IPS-18a (cell line): Measurements from ENCODE around the gene ZBTB20.

Experiments used
- H3K27ac ChIP-seq: one replicate; pipeline ENCODE4 v1.5.1; 2013; ENCODE audit warnings: low read length
- H3K27me3 ChIP-seq: one replicate; pipeline ENCODE4 v1.6.1; 2013; ENCODE audit warnings: mild to moderate bottlenecking, low read length; ENCODE audit not compliant: control insufficient read depth, insufficient read depth
- H3K36me3 ChIP-seq: one replicate; pipeline ENCODE4 v1.6.1; 2013; ENCODE audit warnings: low read depth, low read length; ENCODE audit not compliant: control insufficient read depth
- H3K4me1 ChIP-seq: one replicate; pipeline ENCODE4 v1.6.1; 2013; ENCODE audit warnings: low read depth, low read length; ENCODE audit not compliant: control insufficient read depth
- H3K4me3 ChIP-seq: one replicate; pipeline ENCODE4 v1.5.1; 2013; ENCODE audit warnings: low read length
- H3K9ac ChIP-seq: one replicate; pipeline ENCODE4 v1.6.1; 2013; ENCODE audit warnings: mild to moderate bottlenecking, low read length, moderate library complexity
- H3K9me3 ChIP-seq: one replicate; pipeline ENCODE4 v1.6.1; 2013; ENCODE audit warnings: low read depth, low read length; ENCODE audit not compliant: control insufficient read depth

ZBTB20 gene

DNA sequence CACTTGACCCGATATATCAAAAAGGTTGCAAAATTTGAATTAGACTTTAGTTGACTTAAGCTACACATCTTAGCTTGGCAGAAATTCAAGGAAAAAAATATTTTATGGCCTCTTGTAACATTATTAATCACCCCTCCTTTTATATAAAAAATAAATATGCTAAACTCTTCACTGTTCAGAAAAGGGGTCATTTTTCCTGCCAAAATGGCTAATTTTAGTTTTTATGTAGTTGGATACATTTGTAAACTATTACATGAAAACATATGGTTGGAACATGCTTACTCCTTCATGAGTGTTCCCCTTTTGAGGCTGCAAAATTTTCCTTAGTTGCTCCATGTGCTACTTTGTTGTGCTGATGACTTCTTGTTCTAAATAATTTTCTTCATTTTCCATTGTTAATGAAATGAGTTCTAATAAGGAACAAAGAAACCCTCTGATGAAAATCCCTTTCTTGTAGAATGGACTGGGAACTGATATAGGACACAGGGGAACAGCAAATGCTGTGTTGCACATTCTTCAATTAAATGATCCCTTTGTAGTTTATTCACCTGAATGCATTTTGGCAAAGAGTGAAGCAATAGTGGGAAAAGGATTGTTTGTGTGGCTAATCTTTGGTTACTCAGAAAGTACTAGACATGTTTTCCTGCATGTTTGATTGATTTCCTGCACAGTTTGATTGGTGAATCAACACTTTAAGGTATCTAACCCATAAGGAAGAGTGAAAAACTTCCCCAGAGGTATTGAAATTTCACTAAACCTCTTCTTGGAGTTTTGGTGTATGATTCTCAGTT is 503.9 kb downstream of the ZBTB20 start:
- no peaks in the 10 kb centered on the region for H3K27me3 ChIP-seq
- H3K4me3 ChIP-seq, result no peak overlapping the region
- no peaks in the 10 kb centered on the region for H3K36me3 ChIP-seq
- H3K9me3 ChIP-seq, result no peaks in the 10 kb centered on the region
- H3K27ac ChIP-seq, result no peak overlapping the region
- H3K9ac ChIP-seq, result no peak overlapping the region
- H3K4me1 ChIP-seq, result peaks cover 3% of the 10 kb centered on the region

DNA sequence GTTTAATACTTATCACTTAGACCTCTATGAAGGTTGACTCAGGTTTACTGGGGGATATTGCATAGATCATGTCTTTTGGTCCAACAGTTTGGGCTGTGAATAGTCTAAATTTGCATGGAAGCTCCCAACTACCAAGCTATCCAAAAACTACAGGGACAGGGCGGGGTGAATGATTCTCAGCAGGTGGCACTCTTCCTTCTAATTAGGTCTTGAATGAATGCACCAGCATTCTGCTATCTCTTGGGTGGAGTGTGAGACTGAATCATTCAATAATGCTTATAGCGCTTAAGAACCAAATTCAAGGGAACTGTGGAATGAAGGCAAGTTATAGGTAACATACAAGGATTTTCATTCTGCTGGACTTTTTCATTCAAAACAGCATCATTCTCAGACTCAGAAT is 507.0 kb downstream of the ZBTB20 start:
- Histone ChIP-seq H3K36me3 (no peaks in the 10 kb centered on the region), H3K27ac (no peak overlapping the region), H3K27me3 (no peaks in the 10 kb centered on the region), H3K4me3 (no peak overlapping the region), H3K9me3 (no peaks in the 10 kb centered on the region), H3K4me1 (peaks cover 3% of the 10 kb centered on the region), H3K9ac (no peak overlapping the region)

DNA sequence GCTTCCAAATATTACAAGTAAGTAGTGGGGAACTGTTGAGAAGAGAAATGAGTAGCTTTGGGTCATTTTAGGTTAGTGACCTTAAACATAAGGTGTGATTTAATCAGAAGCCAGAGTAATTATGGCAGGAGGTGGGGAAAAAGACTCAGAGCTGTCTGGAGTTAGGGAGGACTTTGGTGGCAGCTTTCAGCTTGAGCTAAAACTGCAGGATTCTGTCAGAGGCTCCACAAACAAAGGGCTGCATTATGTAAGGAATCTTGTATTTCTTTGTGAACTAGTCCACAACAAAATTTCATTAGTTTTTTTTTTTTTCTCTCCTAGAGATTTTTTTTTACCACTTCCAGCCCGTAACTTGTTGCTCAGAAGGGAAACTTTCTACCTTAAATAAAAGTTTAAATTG is 507.9 kb downstream of the ZBTB20 start:
- peaks cover 3% of the 10 kb centered on the region for H3K4me1 ChIP-seq
- no peak overlapping the region for H3K27ac ChIP-seq
- H3K9ac ChIP-seq, result no peak overlapping the region
- H3K36me3 ChIP-seq, result no peaks in the 10 kb centered on the region
- H3K9me3 ChIP-seq, result no peaks in the 10 kb centered on the region
- no peak overlapping the region for H3K4me3 ChIP-seq
- no peaks in the 10 kb centered on the region for H3K27me3 ChIP-seq

DNA sequence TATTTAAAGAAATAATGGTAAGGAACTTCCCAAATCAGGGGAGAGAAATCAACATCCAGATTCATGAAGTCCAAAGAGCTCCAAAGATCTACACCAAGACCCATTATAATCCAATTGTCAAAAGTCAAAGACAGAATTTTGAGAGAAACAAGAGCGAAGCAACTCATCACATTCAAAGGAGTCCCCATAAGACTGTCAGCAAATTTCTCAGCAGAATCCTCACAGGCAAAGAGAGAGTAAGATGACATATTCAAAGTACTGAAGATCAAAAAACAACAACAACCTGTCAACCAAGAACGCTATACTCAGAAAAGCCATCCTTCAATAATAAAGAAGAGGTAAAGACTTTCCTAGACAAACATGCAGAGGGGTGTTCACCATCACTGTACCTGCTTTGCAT is 511.2 kb downstream of the ZBTB20 start:
- Histone ChIP-seq H3K4me1 (no peaks in the 10 kb centered on the region), H3K27me3 (no peaks in the 10 kb centered on the region), H3K27ac (no peak overlapping the region), H3K9ac (no peak overlapping the region), H3K4me3 (no peak overlapping the region), H3K36me3 (no peaks in the 10 kb centered on the region), H3K9me3 (no peaks in the 10 kb centered on the region)

DNA sequence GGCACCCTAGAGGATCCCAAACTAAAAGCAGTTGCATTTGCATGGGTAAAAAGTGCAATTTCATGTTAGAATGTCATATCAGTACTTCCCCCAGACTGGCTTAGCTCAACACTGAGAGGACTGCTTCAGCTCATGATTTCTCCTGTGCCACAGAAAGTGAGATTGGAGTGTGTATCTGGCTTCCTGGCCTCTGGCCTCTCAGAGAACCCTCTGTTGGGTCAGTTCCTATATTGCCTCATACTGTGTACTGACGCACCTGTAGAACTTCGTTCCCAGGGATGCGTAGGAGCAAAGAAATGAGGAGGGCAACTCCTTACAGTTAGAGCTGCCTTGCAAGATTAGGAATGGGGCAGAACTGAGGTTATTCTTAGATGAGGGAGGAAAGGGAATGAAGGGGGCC is 512.5 kb downstream of the ZBTB20 start:
- H3K9ac ChIP-seq, result no peak overlapping the region
- no peaks in the 10 kb centered on the region for H3K27me3 ChIP-seq
- no peaks in the 10 kb centered on the region for H3K4me1 ChIP-seq
- no peaks in the 10 kb centered on the region for H3K9me3 ChIP-seq
- no peaks in the 10 kb centered on the region for H3K36me3 ChIP-seq
- H3K27ac ChIP-seq, result no peak overlapping the region
- no peak overlapping the region for H3K4me3 ChIP-seq

DNA sequence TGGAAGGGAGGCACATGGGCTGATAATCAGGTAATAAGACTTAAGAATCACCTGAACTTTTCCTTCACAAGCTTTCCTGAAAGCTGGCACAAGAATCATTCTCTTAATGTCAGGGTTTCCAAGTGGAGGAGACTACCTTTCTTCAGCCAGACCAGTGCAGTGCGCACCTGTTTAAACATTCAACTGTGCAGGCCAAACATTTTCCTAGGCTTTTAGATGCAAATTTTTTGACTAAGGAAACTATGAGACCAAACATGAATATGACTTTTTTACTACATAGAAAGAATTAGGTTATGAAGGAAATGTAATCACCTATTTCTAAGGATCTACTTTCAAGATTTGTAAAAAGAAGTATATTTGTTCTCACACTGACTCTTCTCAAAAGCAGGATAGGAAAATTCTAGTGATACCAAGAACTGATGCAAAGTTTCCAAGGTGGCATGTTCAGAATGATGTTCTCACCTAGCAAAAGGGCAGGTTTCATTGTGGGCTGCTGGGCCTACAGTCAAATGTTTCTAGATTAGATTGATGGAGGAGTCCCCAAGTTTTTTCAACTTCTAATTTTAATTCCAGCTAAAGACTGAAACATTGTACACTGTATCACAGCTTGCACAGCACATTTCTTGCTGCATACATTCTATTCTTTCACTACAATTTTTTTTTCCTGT is 514.2 kb downstream of the ZBTB20 start:
- Histone ChIP-seq H3K27ac (no peak overlapping the region), H3K4me1 (no peaks in the 10 kb centered on the region), H3K36me3 (no peaks in the 10 kb centered on the region), H3K9me3 (no peaks in the 10 kb centered on the region), H3K27me3 (no peaks in the 10 kb centered on the region), H3K4me3 (no peak overlapping the region), H3K9ac (no peak overlapping the region)

DNA sequence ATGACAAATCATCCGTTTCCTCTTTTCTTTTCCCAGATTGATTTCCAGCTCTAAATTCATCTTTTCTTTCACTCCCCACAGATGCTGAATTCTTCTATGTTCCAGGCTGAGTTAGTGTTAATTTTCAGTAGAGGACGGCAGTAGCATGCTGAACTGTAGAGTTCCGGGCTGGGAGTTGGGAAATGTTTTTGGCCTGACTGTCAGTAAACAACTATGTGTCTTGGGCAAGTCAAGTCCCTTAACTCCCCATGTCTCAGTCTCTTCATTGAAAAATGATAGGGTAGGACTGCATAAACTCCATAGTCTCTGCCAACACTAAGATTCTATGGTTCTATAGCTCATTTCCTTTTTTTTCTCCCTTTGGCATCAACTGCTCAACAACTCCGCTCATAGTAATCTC is 519.3 kb downstream of the ZBTB20 start:
- Histone ChIP-seq H3K27me3 (no peaks in the 10 kb centered on the region), H3K4me1 (no peaks in the 10 kb centered on the region), H3K4me3 (no peak overlapping the region), H3K27ac (no peak overlapping the region), H3K9me3 (no peaks in the 10 kb centered on the region), H3K9ac (no peak overlapping the region), H3K36me3 (no peaks in the 10 kb centered on the region)

DNA sequence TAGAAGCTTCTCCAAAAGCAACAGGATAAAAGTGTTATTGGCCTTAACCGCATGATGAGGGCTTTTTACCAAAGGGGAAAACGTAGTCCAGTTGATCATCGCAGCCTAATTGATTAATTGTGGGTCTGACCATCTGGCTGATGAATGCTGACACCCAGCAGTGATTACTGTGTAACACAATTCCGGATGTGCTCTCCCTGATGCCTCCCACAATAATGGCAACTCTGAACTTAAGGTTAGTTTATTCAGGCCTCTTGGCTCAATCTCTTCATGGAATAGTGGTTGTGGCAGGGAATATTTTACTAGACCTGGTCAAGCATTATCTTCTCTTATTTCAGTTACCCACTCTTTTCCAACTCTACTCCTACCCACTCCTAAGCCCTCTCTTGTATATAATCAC is 520.3 kb downstream of the ZBTB20 start:
- H3K27ac ChIP-seq, result no peak overlapping the region
- no peaks in the 10 kb centered on the region for H3K4me1 ChIP-seq
- H3K27me3 ChIP-seq, result no peaks in the 10 kb centered on the region

DNA sequence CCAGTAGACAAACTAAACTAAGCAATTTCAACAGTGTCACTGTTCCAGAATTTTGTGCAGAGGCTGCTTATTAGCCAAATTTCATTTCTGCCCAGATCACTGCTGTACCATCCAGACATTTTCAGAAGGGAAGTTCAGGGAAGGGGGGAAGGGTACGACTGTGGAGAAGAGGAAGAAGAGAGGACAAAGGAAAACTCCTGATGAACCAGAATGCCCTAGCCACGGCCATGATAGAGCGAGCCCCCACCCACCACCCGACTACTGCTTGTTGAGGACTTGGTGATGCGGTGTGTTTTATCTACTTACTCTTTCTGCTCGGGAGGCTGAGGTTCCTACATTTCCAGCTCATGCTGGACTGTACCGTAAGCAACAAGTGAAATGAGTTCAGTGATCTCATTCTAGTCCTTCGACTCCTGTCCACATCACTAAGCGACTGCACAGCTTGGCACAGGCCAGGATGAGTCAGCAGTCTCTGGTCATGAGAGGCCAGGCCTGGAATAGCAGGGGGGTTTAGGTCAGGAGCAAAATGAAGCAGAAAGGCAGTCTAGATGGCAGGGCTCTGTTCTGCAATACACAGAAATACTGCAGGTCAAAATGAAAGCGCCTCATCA is 522.4 kb downstream of the ZBTB20 start:
- no peaks in the 10 kb centered on the region for H3K9me3 ChIP-seq
- H3K9ac ChIP-seq, result no peak overlapping the region
- no peak overlapping the region for H3K4me3 ChIP-seq
- H3K36me3 ChIP-seq, result no peaks in the 10 kb centered on the region
- H3K4me1 ChIP-seq, result no peaks in the 10 kb centered on the region
- no peak overlapping the region for H3K27ac ChIP-seq
- no peaks in the 10 kb centered on the region for H3K27me3 ChIP-seq

More for the DNA sequence above, 520.3 kb downstream of the ZBTB20 start:
- H3K4me3 ChIP-seq, result no peak overlapping the region
- no peak overlapping the region for H3K9ac ChIP-seq
- H3K9me3 ChIP-seq, result no peaks in the 10 kb centered on the region
- no peaks in the 10 kb centered on the region for H3K36me3 ChIP-seq

DNA sequence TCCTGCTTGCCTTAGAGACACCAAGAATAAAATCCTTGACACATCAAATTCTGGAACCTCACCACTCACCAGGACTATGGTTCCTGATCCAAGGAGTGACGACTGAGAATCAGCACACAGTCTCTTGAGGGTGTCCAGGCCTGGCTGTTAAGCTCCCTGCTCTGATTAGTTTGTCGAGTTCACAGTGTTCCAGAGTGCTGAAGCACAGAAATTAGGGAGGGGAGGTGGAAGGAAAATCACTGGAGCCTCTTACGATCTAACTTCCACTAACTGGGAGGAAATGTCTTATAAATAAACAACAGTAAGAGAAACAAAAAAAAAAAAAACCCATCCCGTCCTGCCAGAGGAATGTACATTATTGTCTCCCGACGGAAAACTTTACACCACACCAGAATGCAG is 523.0 kb downstream of the ZBTB20 start:
- Histone ChIP-seq H3K9me3 (no peaks in the 10 kb centered on the region), H3K27ac (no peak overlapping the region), H3K4me1 (no peaks in the 10 kb centered on the region), H3K4me3 (no peak overlapping the region), H3K27me3 (no peaks in the 10 kb centered on the region), H3K36me3 (no peaks in the 10 kb centered on the region), H3K9ac (no peak overlapping the region)

DNA sequence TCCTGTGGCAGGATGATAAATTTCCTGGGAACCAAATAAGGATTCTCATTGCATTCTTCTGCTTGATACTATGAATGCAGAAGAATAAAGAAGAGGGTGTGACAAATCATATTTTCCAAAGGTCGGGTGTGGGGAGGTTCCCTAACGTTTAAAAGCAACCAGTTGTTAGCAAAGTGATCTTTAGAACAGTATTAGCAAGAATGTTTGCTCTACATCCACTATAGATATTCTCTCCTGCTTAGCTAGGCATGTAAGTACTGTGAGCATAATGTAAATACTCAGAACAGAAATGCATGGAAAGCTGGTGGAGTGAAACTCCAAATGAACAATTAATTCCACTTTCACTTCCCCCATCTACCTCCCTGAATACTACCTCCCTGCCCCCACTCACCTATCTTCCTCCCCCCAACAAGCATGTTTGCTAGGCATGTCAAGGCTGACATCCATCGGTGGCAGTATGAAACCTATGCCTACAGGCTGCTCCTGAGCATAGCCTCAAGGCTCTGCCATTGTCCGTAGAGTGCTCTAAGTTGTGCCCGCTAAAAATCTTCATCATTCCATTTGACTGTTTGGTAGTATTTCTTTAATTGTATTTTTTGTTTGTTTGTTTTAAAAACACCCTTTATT is 523.6 kb downstream of the ZBTB20 start:
- Histone ChIP-seq H3K36me3 (no peaks in the 10 kb centered on the region), H3K4me1 (no peaks in the 10 kb centered on the region), H3K9ac (no peak overlapping the region), H3K27me3 (no peaks in the 10 kb centered on the region), H3K4me3 (no peak overlapping the region), H3K27ac (no peak overlapping the region), H3K9me3 (no peaks in the 10 kb centered on the region)
